Prostate gland (tissue), 2 donors: ENCODE results near the gene CERCAM. TPM values are rescaled to one million over a fixed set of nuclear protein-coding genes. Genes with fewer than 3 reads are reported as not detected.

ENCODE experiments used
- DNase-seq: peaks from one replicate; pipeline ENCODE4 v3.0.0-alpha.2; 2019; ENCODE audit warnings: low spot score
- H3K27ac ChIP-seq, 2 donors: fragments of 200-600 bp; sonication (generic); 2 replicates each; pipeline ENCODE4 v1.5.1; 2017 to 2019
- H3K27me3 ChIP-seq: fragments of 200-600 bp; sonication (generic); replicated peaks from 2 replicates; pipeline ENCODE4 v1.5.1; 2019; ENCODE audit not compliant: insufficient read depth
- H3K36me3 ChIP-seq, 2 donors: fragments of 200-600 bp; sonication (generic); 1 replicate in 1 of 2; 2 replicates in 1 of 2; pipeline versions ENCODE4 v1.5.1 to v1.8.1; 2017 to 2019
- H3K4me1 ChIP-seq: fragments of 200-600 bp; sonication (generic); replicated peaks from 2 replicates; pipeline ENCODE4 v1.5.1; 2019
- H3K4me3 ChIP-seq, 2 donors: fragments of 200-600 bp; sonication (generic); 2 replicates each; pipeline ENCODE4 v1.5.1; 2017 to 2019
- H3K9me3 ChIP-seq: fragments of 200-600 bp; sonication (generic); 2 replicates; pipeline ENCODE4 v1.5.1; 2017
- POLR2A ChIP-seq: fragments of 450-650 bp; IDR thresholded peaks from one replicate; pipeline ENCODE4 v1.6.1; 2016; ENCODE audit warnings: antibody characterized with exemption, mild to moderate bottlenecking
- POLR2AphosphoS5 ChIP-seq: sonication (generic); formaldehyde crosslinking; IDR thresholded peaks from one replicate; pipeline ENCODE4 v1.6.1; 2017; ENCODE audit warnings: antibody characterized with exemption
- WGBS: methylation state at CpG from one replicate; pipeline ENCODE4 v1.1.5; 2018; 5-methylcytosine and 5-hydroxymethylcytosine counted together
- intact Hi-C: fragments of 100-400 bp; cut with DNase I; formaldehyde crosslinking; loops from one replicate; pipeline ENCODE4 v1.14.2; 2022
- total RNA-seq, 2 donors: library from RNA; depleted of rRNA; stranded (reverse); fragments of >200 nt; gene quantifications; one replicate each; pipeline ENCODE4 v1.1.0, GENCODE V29; 2016
- TF ChIP-seq, protein P1 (sequence below), 4 experiments: fragments of 200-600 bp in 2 of 4; fragments of 450-650 bp in 2 of 4; sonication (generic) in 2 of 4; IDR thresholded peaks; 1 replicate in 3 of 4; 2 replicates in 1 of 4; pipeline ENCODE4 v1.5.1; 2016 to 2019; ENCODE audit warnings: antibody characterized with exemption in 4 of 4, mild to moderate bottlenecking in 2 of 4, moderate library complexity in 2 of 4

The CERCAM gene
- total RNA-seq, 2 donors from 2014 or later: 25.3 to 30.5 TPM

DNA sequence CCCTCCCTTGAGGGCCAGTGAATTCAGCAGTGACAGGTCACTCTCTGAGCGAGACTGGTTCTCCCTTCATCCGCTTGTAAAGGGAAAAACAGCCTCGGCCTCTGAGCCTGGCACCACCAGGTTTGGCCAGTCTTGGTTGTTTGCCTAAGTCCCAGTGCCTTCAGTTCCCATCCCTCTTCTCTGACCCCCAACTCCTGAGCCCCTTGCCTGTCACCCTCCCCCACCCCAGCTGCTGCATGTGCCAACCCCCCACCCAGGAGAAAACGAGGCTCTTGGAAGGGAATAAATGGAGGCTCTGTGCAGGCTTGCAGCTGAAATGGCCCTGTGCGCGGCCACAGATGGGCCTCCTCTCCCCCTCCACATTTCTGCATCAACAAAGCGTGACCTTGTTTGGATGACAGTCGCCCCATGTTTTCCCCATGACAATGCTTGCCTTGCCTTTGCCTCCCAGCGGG is 46.4 kb upstream of the CERCAM start:
- Histone ChIP-seq H3K27ac (no peak overlapping the region), H3K27me3 (no peaks in the 10 kb centered on the region), H3K4me1 (peaks cover 6% of the 10 kb centered on the region), H3K9me3 (no peaks in the 10 kb centered on the region), H3K36me3 (peaks cover 0 to 5% of the 10 kb centered on the region in 2 donors), H3K4me3 (no peak overlapping the region)
- 79% methylated on average over 9 of the region's 9 CpGs for WGBS
- intact Hi-C loops: no loop called here
- TF ChIP-seq POLR2AphosphoS5 (no peak), POLR2A (no peak)
- TF ChIP-seq, protein P1, sequence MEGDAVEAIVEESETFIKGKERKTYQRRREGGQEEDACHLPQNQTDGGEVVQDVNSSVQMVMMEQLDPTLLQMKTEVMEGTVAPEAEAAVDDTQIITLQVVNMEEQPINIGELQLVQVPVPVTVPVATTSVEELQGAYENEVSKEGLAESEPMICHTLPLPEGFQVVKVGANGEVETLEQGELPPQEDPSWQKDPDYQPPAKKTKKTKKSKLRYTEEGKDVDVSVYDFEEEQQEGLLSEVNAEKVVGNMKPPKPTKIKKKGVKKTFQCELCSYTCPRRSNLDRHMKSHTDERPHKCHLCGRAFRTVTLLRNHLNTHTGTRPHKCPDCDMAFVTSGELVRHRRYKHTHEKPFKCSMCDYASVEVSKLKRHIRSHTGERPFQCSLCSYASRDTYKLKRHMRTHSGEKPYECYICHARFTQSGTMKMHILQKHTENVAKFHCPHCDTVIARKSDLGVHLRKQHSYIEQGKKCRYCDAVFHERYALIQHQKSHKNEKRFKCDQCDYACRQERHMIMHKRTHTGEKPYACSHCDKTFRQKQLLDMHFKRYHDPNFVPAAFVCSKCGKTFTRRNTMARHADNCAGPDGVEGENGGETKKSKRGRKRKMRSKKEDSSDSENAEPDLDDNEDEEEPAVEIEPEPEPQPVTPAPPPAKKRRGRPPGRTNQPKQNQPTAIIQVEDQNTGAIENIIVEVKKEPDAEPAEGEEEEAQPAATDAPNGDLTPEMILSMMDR (IDR thresholded peaks at IDR 0.05): no peak
- DNase-seq: no peak

DNA sequence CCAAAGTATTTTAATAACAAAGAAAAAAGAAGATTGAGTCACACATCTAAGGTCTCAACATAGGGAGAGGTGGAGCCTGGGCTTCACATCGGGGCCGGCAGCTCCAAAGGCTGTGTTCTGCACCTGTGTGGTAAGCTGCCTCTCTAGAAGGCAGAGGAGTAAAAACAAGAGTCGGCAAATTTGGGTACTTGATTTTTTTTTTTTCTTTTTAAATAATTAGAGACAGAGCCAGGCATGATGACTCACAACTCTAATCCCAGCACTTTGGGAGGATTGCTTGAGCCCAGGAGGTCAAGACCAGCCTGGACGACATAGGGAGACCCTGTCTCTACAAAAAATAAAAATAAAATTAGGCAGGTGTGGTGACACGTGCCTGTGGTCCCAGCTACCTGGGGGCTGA is 44.8 kb upstream of the CERCAM start:
- H3K4me1 ChIP-seq: no peaks in the 10 kb centered on the region
- intact Hi-C loops: no loop called here
- no peaks in the 10 kb centered on the region for H3K9me3 ChIP-seq
- H3K27me3 ChIP-seq: no peaks in the 10 kb centered on the region
- peaks cover 0 to 5% of the 10 kb centered on the region in 2 donors for H3K36me3 ChIP-seq
- TF ChIP-seq, protein P1 (IDR thresholded peaks at IDR 0.05): no peak
- TF ChIP-seq POLR2A (no peak), POLR2AphosphoS5 (no peak)
- no peak overlapping the region for H3K4me3 ChIP-seq
- DNase-seq: no peak
- 80% methylated on average over 5 of the region's 5 CpGs for WGBS
- no peak overlapping the region for H3K27ac ChIP-seq

DNA sequence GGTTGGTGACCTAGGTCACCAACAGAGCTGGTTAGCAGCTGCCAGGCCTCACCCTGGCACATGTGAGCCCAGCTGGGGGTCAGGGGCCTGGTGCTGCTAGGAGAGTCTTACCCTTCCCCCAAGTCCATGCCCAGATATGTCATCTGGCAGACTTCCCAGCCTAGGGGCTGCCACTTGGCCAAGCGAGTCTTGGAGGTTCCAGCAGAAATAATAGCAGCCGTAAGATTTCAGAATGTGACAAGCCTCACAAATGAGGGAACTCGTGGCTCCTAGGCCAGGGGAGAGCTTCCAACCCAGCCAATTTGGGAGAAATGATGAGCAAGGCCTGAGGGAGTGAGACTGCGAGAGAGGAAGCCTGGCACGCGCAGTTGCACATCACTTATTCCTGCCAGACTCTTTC is 38.4 kb upstream of the CERCAM start:
- H3K4me1 ChIP-seq: no peaks in the 10 kb centered on the region
- DNase-seq: no peak
- no peaks in the 10 kb centered on the region for H3K36me3 ChIP-seq
- no peak for TF ChIP-seq POLR2AphosphoS5
- TF ChIP-seq POLR2A: no peak
- TF ChIP-seq, protein P1 (IDR thresholded peaks at IDR 0.05): no peak
- WGBS: 41% methylated on average over 6 of the region's 6 CpGs
- H3K27ac ChIP-seq: no peak overlapping the region
- H3K4me3 ChIP-seq: no peak overlapping the region
- no peaks in the 10 kb centered on the region for H3K9me3 ChIP-seq
- intact Hi-C loops: no loop called here
- no peaks in the 10 kb centered on the region for H3K27me3 ChIP-seq

DNA sequence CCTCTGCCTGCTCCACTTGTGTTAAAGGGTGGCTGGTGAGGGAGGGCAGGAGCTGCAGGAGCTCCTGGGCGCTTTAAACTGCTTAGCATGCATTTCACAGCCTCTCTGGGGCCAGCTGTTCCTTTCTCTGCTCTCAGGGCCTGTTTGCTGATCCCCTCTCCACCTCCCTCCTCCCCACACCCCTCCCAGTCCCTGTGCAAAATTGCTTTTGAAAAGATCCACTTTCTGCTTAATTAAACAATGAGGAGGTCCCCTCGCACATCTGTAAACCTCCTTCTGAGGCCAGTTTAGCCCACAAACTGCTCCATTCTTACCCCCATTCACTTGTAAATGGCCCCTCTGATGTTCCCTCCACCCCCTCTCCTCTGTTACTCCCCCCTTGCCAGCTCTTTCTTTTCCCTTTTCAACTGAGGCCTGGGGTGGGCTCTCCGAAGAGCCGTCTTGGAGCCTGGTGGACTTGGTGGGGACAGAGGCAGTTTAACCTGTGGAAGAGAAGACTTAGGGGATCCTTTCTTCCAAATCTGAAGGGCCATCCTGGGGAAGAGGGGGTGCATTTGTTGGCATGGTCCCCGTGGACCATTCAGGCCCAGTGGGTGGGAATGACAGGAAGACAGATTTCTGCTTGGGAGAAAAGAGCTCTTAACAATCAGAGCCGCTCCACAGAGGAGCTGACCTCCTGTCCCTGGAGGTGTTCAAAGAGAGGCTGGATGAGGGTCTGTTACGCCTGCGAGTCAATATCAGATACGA is 37.5 kb upstream of the CERCAM start:
- Histone ChIP-seq H3K27me3 (no peaks in the 10 kb centered on the region), H3K36me3 (peaks cover 3 to 5% of the 10 kb centered on the region in 2 donors), H3K4me3 (no peak overlapping the region), H3K4me1 (no peaks in the 10 kb centered on the region), H3K27ac (no peak overlapping the region), H3K9me3 (no peaks in the 10 kb centered on the region)
- DNase-seq: no peak
- WGBS: 77% methylated on average over 9 of the region's 9 CpGs
- no peak for TF ChIP-seq POLR2AphosphoS5
- TF ChIP-seq, protein P1 (IDR thresholded peaks at IDR 0.05): no peak
- no peak for TF ChIP-seq POLR2A
- intact Hi-C loops: no loop called here

DNA sequence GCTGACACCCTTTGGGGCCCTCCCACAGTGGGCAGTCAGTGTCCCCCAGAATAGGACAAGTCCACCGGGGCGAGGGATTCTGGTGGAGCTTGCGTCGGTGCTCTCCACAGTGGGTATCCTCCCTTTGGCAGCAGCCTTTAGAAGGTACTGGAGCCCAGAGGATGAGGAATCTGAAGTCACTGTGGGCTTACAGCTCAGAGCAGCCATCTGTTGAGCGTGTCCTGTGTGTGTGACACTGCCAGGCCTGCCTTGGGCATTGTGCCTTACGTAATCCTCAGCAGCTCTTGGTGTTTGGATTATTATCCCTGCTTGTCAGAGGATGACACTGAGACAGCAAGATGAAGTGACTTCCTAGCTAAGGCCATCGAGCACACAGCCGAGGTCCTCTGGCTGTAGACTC is 36.9 kb upstream of the CERCAM start:
- WGBS: 88% methylated on average over 8 of the region's 8 CpGs
- Histone ChIP-seq H3K27me3 (no peaks in the 10 kb centered on the region), H3K4me3 (no peak overlapping the region), H3K4me1 (no peaks in the 10 kb centered on the region), H3K27ac (no peak overlapping the region), H3K36me3 (peaks cover 5 to 7% of the 10 kb centered on the region in 2 donors), H3K9me3 (no peaks in the 10 kb centered on the region)
- TF ChIP-seq, protein P1 (IDR thresholded peaks at IDR 0.05): no peak
- intact Hi-C loops: no loop called here
- DNase-seq: no peak
